GM23338 (cell line): ENCODE data around the gene FAM83F. TPM values are rescaled to one million over a fixed set of nuclear protein-coding genes. Genes with fewer than 3 reads are reported as not detected.

Source experiments
- ATAC-seq: fragments of 200-7000 bp; cut with Tn5 transposase; 3 replicates; pipeline ENCODE4 v1.9.1; 2020
- DNase-seq: peaks from one replicate; pipeline ENCODE4 v3.0.0-alpha.2; 2015; ENCODE audit warnings: low spot score
- H2AFZ ChIP-seq: fragments of 200-600 bp; sonication (generic); 2 replicates; pipeline ENCODE4 v1.8.0; 2016; ENCODE audit warnings: antibody characterized with exemption, mild to moderate bottlenecking, moderate library complexity
- H3F3A ChIP-seq: fragments of 200-600 bp; sonication (generic); replicated peaks from 2 replicates; pipeline ENCODE4 v1.8.0; 2017; ENCODE audit warnings: antibody characterized with exemption, mixed run types, low read depth
- H3K27ac ChIP-seq: fragments of 200-600 bp; sonication (generic); 2 replicates; pipeline ENCODE4 v1.6.1; 2016; ENCODE audit warnings: low read depth
- H3K27me3 ChIP-seq: fragments of 200-600 bp; sonication (generic); 2 replicates; pipeline ENCODE4 v1.8.0; 2016; ENCODE audit warnings: mild to moderate bottlenecking, mixed run types, moderate library complexity; ENCODE audit not compliant: insufficient read depth
- H3K36me3 ChIP-seq: fragments of 200-600 bp; sonication (generic); 2 replicates; pipeline ENCODE4 v1.8.0; 2016; ENCODE audit warnings: mild to moderate bottlenecking; ENCODE audit not compliant: insufficient read depth
- H3K4me1 ChIP-seq: fragments of 200-600 bp; sonication (generic); 2 replicates; pipeline ENCODE4 v1.8.0; 2016; ENCODE audit warnings: mild to moderate bottlenecking, moderate library complexity; ENCODE audit not compliant: insufficient read depth
- H3K4me2 ChIP-seq: fragments of 200-600 bp; sonication (generic); 2 replicates; pipeline ENCODE4 v1.7.1; 2017; ENCODE audit warnings: mixed run types
- H3K4me3 ChIP-seq: fragments of 200-600 bp; sonication (generic); 2 replicates; pipeline ENCODE4 v1.6.1; 2016; ENCODE audit warnings: mixed run types
- H3K79me2 ChIP-seq: fragments of 200-600 bp; sonication (generic); replicated peaks from 2 replicates; pipeline ENCODE4 v1.8.0; 2017; ENCODE audit warnings: mild to moderate bottlenecking; ENCODE audit not compliant: insufficient read depth
- H3K9me2 ChIP-seq: fragments of 200-600 bp; sonication (generic); 2 replicates; pipeline ENCODE4 v1.8.0; 2017; ENCODE audit not compliant: insufficient read depth
- H4K20me1 ChIP-seq: fragments of 200-600 bp; sonication (generic); replicated peaks from 2 replicates; pipeline ENCODE4 v1.8.0; 2017; ENCODE audit warnings: mild to moderate bottlenecking; ENCODE audit not compliant: insufficient read depth
- H3K27ac Mint-ChIP-seq: 2 replicates; pipeline ENCODE4 v1.8.0; 2020; ENCODE audit warnings: inconsistent platforms, mild to moderate bottlenecking, moderate library complexity, mixed read lengths
- H3K27me3 Mint-ChIP-seq: 3 replicates; pipeline ENCODE4 v1.8.0; 2022; ENCODE audit warnings: low read depth, mild to moderate bottlenecking, moderate library complexity, mixed read lengths, inconsistent platforms; ENCODE audit not compliant: insufficient read depth, poor library complexity
- H3K36me3 Mint-ChIP-seq: 3 replicates; pipeline ENCODE4 v1.8.0; 2021; ENCODE audit warnings: low read depth, mild to moderate bottlenecking, inconsistent platforms, moderate library complexity, mixed read lengths
- H3K4me1 Mint-ChIP-seq: 3 replicates; pipeline ENCODE4 v1.8.0; 2020; ENCODE audit warnings: mild to moderate bottlenecking, inconsistent platforms, mixed read lengths
- H3K4me3 Mint-ChIP-seq: 3 replicates; pipeline ENCODE4 v1.8.0; 2021; ENCODE audit warnings: moderate library complexity, mild to moderate bottlenecking, inconsistent platforms, mixed read lengths
- H3K9me3 Mint-ChIP-seq: 3 replicates; pipeline ENCODE4 v1.8.0; 2020; ENCODE audit warnings: moderate library complexity, mild to moderate bottlenecking, inconsistent platforms, mixed read lengths
- CREB1 ChIP-seq: fragments of 250-450 bp; sonication (Bioruptor Pico); IDR thresholded peaks from 2 replicates; pipeline ENCODE4 v1.5.0; 2020; ENCODE audit warnings: low read depth, mild to moderate bottlenecking, moderate library complexity
- CTCF ChIP-seq, 2 experiments: fragments of 200-600 bp in 1 of 2; sonication (generic) in 1 of 2; conservative IDR thresholded peaks; 2 replicates each; pipeline versions ENCODE4 v1.5.1 to v1.6.1; 2016 to 2017; ENCODE audit warnings: antibody characterized with exemption in 2 of 2, low read depth in 2 of 2, mild to moderate bottlenecking in 2 of 2, moderate library complexity in 1 of 2
- EZH2phosphoT487 ChIP-seq: fragments of 200-600 bp; sonication (generic); IDR thresholded peaks from one replicate; pipeline ENCODE4 v1.8.1; 2018; ENCODE audit warnings: antibody characterized with exemption; ENCODE audit not compliant: unreplicated experiment
- JUNB ChIP-seq: IDR thresholded peaks from one replicate; pipeline ENCODE4 v1.6.1; 2016; ENCODE audit warnings: antibody characterized with exemption; ENCODE audit not compliant: unreplicated experiment
- ZNF114 ChIP-seq: fragments of 250-450 bp; sonication (Bioruptor Pico); IDR thresholded peaks from 2 replicates; pipeline ENCODE4 v1.5.0; 2020; ENCODE audit warnings: mild to moderate bottlenecking, moderate library complexity
- ZNF462 ChIP-seq: fragments of 250-450 bp; sonication (Bioruptor Pico); IDR thresholded peaks from 2 replicates; pipeline ENCODE4 v1.5.0; 2020; ENCODE audit warnings: mild to moderate bottlenecking, moderate library complexity
- polyA plus RNA-seq: library from polyadenylated mRNA; unstranded; fragments of >200 nt; fragmentation: Nextera tagmentation; extraction: Ambion mirVana; gene quantifications from 2 replicates; pipeline ENCODE4 v1.2.1, GENCODE V29; 2016
- total RNA-seq: library from RNA; depleted of rRNA; stranded (reverse); fragments of >200 nt; shearing (Covaris generic); gene quantifications from 2 replicates; pipeline ENCODE4 v1.2.3, GENCODE V29; 2014
- TF ChIP-seq, protein P1 (sequence below): IDR thresholded peaks from one replicate; pipeline ENCODE4 v1.6.1; 2018; ENCODE audit warnings: antibody characterized with exemption; ENCODE audit not compliant: unreplicated experiment
- TF ChIP-seq, protein P2 (sequence below): IDR thresholded peaks from 2 replicates; pipeline ENCODE4 v1.6.1; 2016; ENCODE audit warnings: antibody characterized with exemption

Gene FAM83F
- total and polyA plus RNA-seq, 2 experiments from 2014 or later, result 3.7 to 15.9 TPM

DNA sequence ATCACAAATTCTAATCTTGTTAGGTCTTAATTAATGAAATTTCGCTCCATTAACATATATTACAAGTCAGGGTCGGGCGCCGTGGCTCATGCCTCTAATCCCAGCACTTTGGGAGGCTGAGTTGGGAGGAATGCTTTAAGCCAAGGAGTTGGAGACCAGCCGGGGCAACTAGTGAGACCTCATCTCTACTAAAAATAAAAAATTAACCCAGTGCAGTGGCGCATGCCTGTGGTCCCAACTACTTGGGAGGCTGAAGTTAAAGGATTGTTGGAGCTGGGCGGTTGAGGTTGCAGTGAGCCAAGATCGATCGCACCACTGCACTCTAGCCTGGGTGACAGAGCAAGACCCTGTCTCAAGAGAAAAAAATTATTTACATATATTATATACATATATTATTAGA, 32.7 kb upstream of the FAM83F start (continued):
- TF ChIP-seq ZNF462 (CRISPR knock-in tag) (no peak), JUNB (no peak), CREB1 (CRISPR knock-in tag) (no peak), EZH2phosphoT487 (no peak)
- TF ChIP-seq, protein P1, sequence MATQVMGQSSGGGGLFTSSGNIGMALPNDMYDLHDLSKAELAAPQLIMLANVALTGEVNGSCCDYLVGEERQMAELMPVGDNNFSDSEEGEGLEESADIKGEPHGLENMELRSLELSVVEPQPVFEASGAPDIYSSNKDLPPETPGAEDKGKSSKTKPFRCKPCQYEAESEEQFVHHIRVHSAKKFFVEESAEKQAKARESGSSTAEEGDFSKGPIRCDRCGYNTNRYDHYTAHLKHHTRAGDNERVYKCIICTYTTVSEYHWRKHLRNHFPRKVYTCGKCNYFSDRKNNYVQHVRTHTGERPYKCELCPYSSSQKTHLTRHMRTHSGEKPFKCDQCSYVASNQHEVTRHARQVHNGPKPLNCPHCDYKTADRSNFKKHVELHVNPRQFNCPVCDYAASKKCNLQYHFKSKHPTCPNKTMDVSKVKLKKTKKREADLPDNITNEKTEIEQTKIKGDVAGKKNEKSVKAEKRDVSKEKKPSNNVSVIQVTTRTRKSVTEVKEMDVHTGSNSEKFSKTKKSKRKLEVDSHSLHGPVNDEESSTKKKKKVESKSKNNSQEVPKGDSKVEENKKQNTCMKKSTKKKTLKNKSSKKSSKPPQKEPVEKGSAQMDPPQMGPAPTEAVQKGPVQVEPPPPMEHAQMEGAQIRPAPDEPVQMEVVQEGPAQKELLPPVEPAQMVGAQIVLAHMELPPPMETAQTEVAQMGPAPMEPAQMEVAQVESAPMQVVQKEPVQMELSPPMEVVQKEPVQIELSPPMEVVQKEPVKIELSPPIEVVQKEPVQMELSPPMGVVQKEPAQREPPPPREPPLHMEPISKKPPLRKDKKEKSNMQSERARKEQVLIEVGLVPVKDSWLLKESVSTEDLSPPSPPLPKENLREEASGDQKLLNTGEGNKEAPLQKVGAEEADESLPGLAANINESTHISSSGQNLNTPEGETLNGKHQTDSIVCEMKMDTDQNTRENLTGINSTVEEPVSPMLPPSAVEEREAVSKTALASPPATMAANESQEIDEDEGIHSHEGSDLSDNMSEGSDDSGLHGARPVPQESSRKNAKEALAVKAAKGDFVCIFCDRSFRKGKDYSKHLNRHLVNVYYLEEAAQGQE, result no peak

GRCh38 chr22:39965748-39966147, 29.0 kb upstream of the FAM83F start:
- DNase-seq (no peak), ATAC-seq (no peak)
- Histone ChIP-seq H4K20me1 (no peaks in the 10 kb centered on the region), H2AFZ (no peak overlapping the region), H3K27me3 (no peaks in the 10 kb centered on the region), H3F3A (0 out of 2 replicates have a peak, but pooled peaks cover 5% of the 10 kb centered on the region), H3K36me3 (no peaks in the 10 kb centered on the region), H3K9me2 (no peaks in the 10 kb centered on the region), H3K4me2 (no peak overlapping the region), H3K4me1 (peaks cover 4% of the 10 kb centered on the region; the same call in 1 of the 2 replicates), H3K4me3 (no peak overlapping the region), H3K79me2 (no peaks in the 10 kb centered on the region), H3K27ac (no peak overlapping the region)
- H3K4me3 Mint-ChIP-seq, result no peak overlapping the region
- peaks cover 9% of the 10 kb centered on the region; the same call in 2 of the 3 replicates for H3K4me1 Mint-ChIP-seq
- no peaks in the 10 kb centered on the region for H3K9me3 Mint-ChIP-seq
- peaks cover 4% of the 10 kb centered on the region for H3K27me3 Mint-ChIP-seq
- H3K36me3 Mint-ChIP-seq, result no peaks in the 10 kb centered on the region
- no peak overlapping the region for H3K27ac Mint-ChIP-seq
- TF ChIP-seq EZH2phosphoT487 (no peak), ZNF114 (CRISPR knock-in tag) (no peak), CREB1 (CRISPR knock-in tag) (no peak), CTCF (conservative IDR thresholded peaks at IDR 0.05; ENCODE audit: low read depth in 2 of 2) (no peak)
- TF ChIP-seq, protein P1, result no peak
- TF ChIP-seq, protein P2, sequence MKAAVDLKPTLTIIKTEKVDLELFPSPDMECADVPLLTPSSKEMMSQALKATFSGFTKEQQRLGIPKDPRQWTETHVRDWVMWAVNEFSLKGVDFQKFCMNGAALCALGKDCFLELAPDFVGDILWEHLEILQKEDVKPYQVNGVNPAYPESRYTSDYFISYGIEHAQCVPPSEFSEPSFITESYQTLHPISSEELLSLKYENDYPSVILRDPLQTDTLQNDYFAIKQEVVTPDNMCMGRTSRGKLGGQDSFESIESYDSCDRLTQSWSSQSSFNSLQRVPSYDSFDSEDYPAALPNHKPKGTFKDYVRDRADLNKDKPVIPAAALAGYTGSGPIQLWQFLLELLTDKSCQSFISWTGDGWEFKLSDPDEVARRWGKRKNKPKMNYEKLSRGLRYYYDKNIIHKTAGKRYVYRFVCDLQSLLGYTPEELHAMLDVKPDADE, result no peak
